Cardiac muscle cell (in vitro differentiated cells and primary cell): Measurements from ENCODE around the gene TSNAXIP1. TPM values are rescaled to one million over a fixed set of nuclear protein-coding genes. Genes with fewer than 3 reads are reported as not detected.

Experiments
- DNase-seq, 2 donors: peaks; one replicate each; pipeline versions ENCODE4 v3.0.0 to v3.0.0-alpha.2; 2010 to 2017; ENCODE audit warnings: low read depth in 1 of 2, low spot score in 1 of 2
- H3K27ac ChIP-seq: fragments of 200-600 bp; sonication (generic); 2 replicates; pipeline ENCODE4 v1.5.1; 2016
- H3K27me3 ChIP-seq: fragments of 200-600 bp; sonication (generic); 2 replicates; pipeline ENCODE4 v1.6.0; 2016; ENCODE audit warnings: control low read depth
- H3K36me3 ChIP-seq: fragments of 200-600 bp; sonication (generic); 2 replicates; pipeline ENCODE4 v1.5.1; 2016; ENCODE audit warnings: control low read depth
- H3K4me1 ChIP-seq: fragments of 200-600 bp; sonication (generic); 2 replicates; pipeline ENCODE4 v1.8.1; 2017; ENCODE audit warnings: low read depth, mild to moderate bottlenecking, mixed run types
- H3K4me3 ChIP-seq: fragments of 200-600 bp; sonication (generic); 2 replicates; pipeline ENCODE4 v1.5.1; 2016; ENCODE audit warnings: mild to moderate bottlenecking
- H3K9me3 ChIP-seq: fragments of 200-600 bp; sonication (generic); 2 replicates; pipeline ENCODE4 v1.5.1; 2017; ENCODE audit warnings: low read depth, mild to moderate bottlenecking, control low read depth
- CTCF ChIP-seq: IDR thresholded peaks from 2 replicates; pipeline ENCODE4 v1.5.1; 2012; ENCODE audit warnings: low read depth, mild to moderate bottlenecking, low read length
- polyA plus RNA-seq: library from polyadenylated mRNA; unstranded; fragments of >200 nt; fragmentation: Nextera tagmentation; extraction: Ambion mirVana; gene quantifications from 2 replicates; pipeline ENCODE4 v1.2.1, GENCODE V29; 2016
- total RNA-seq: library from RNA; depleted of rRNA; stranded (reverse); fragments of >200 nt; gene quantifications from 2 replicates; pipeline ENCODE4 v1.2.3, GENCODE V29; 2016

The TSNAXIP1 gene
- total and polyA plus RNA-seq, 2 experiments from 2014 or later: 1.1 to 1.7 TPM

- no peak overlapping the region for H3K27ac ChIP-seq
- peaks cover 72% of the 10 kb centered on the region for H3K27me3 ChIP-seq
- no peak overlapping the region for H3K4me3 ChIP-seq
- no peaks in the 10 kb centered on the region for H3K4me1 ChIP-seq
- no peaks in the 10 kb centered on the region for H3K9me3 ChIP-seq
- no peaks in the 10 kb centered on the region for H3K36me3 ChIP-seq
- DNase-seq: no peak
- TF ChIP-seq CTCF: no peak
Observed at GRCh38 chr16:67783353-67783725, 23.4 kb upstream of the TSNAXIP1 start.

DNA sequence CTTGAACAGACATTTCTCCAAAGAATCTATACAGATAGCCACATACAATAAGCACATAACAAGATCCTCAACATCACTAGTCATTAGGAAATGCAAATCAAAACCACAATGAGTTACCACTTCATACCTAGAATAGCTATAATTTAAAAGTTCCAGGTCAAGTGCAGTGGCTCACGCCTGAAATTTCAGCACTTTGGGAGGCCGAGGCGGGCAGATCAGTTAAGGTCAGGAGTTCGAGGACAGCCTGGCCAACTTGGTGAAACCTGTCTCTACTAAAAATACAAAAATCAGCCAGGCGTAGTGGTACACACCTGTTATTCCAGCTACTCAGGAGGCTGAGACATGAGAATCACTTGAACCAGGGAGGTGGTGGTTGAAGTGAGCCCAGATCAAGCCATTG lies 20.2 kb upstream of the TSNAXIP1 start:
- Histone ChIP-seq H3K4me1 (no peaks in the 10 kb centered on the region), H3K4me3 (no peak overlapping the region), H3K27me3 (peaks cover 72% of the 10 kb centered on the region), H3K36me3 (no peaks in the 10 kb centered on the region), H3K9me3 (no peaks in the 10 kb centered on the region), H3K27ac (no peak overlapping the region)
- TF ChIP-seq CTCF: no peak
- DNase-seq: no peak

DNA sequence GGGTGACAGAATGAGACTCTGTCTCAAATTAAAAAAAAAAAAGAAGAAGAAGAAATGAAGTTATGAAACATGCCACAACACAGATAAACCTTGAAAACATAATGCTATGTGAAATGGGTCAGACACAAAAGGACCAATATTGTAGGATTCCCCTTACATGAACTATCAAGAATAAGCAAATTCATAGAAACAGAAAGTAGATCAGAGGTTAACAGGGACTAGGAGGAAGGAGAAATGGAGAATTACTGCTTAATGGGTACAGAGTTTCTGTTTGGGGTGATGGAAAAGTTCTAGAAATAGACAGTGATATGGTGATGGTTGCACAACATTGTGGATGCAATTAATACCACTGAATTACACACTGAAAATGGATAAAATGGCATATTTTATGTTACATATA lies 16.6 kb upstream of the TSNAXIP1 start:
- Histone ChIP-seq H3K27ac (no peak overlapping the region), H3K4me1 (no peaks in the 10 kb centered on the region), H3K4me3 (no peak overlapping the region), H3K9me3 (no peaks in the 10 kb centered on the region), H3K27me3 (peaks cover 94% of the 10 kb centered on the region), H3K36me3 (no peaks in the 10 kb centered on the region)
- DNase-seq: no peak
- TF ChIP-seq CTCF: no peak

DNA sequence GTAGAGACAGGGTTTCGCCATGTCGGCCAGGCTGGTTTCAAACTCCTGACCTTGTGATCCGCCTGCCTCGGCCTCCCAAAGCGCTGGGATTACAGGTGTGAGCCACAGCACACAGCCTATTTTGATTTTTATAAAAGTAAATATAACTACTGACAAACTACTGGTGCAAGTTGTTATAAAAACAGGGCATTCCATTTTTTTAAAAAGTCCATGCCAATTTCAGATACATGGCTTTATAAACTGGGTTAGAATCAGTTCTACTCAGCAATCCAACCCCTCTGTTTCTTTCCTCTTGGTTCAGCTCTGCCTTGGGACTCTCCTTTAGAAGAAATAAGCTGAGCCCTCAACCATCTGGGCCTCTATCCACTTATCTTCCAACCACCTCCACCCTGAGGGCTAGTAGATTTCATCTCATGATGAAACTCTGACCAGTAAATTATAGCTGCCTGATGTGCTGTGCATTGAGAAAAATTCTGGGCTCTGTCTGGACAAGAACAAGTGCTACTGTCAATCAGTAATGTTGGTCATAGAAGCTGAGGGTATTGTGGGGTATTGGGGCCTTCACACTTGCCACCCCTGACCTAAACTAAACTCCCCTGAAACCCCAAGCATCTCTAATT lies 10.5 kb upstream of the TSNAXIP1 start:
- Histone ChIP-seq H3K27me3 (peaks cover 95% of the 10 kb centered on the region), H3K27ac (no peak overlapping the region), H3K4me3 (no peak overlapping the region), H3K4me1 (no peaks in the 10 kb centered on the region), H3K36me3 (no peaks in the 10 kb centered on the region), H3K9me3 (no peaks in the 10 kb centered on the region)
- no peak for DNase-seq
- TF ChIP-seq CTCF: no peak

GRCh38 chr16:67800338-67800926 lies 6.3 kb upstream of the TSNAXIP1 start:
- no peak for DNase-seq
- H3K27me3 ChIP-seq: peaks cover 85% of the 10 kb centered on the region
- no peak overlapping the region for H3K27ac ChIP-seq
- no peak for TF ChIP-seq CTCF
- peaks cover 1% of the 10 kb centered on the region for H3K4me1 ChIP-seq
- H3K4me3 ChIP-seq: no peak overlapping the region
- peaks cover 3% of the 10 kb centered on the region for H3K36me3 ChIP-seq
- H3K9me3 ChIP-seq: no peaks in the 10 kb centered on the region

DNA sequence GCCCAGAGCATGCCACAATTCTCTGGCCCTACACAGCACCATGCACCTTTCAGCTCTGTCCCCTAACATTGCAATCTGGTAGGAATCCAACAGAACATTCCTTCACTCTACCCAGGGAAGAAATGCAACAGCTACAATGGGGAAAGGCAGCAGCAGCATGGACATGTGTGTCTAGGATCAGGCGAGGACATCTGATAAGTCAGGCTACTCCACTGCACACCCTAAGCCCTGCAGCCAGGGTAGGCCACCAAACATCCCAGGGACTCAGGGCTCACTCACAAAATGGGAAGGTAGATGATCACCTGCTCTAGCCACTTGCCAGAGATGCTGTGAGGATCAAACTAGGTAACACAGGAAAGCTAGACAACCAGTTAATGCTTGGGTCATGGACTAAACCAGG lies 5.4 kb upstream of the TSNAXIP1 start:
- TF ChIP-seq CTCF: no peak

More for the DNA sequence above, 5.4 kb upstream of the TSNAXIP1 start:
- H3K4me1 ChIP-seq: peaks cover 4% of the 10 kb centered on the region
- H3K27ac ChIP-seq: no peak overlapping the region
- H3K36me3 ChIP-seq: peaks cover 3% of the 10 kb centered on the region
- H3K4me3 ChIP-seq: no peak overlapping the region
- no peak for DNase-seq
- H3K9me3 ChIP-seq: no peaks in the 10 kb centered on the region
- H3K27me3 ChIP-seq: peaks cover 77% of the 10 kb centered on the region
